ENCODE measurements around the gene FMNL2.

FMNL2 gene

GRCh38 chr2:152304836-152305235 lies 30.1 kb upstream of the FMNL2 start:
- H3K36me3 ChIP-seq (ENCODE audit: control insufficient read depth in 2 of 2, insufficient read depth in 1 of 2, low read length in 2 of 2) = no peaks in the 10 kb centered on the region
- CTCF ChIA-PET = interaction anchor here (1.6 kb wide), 1 partner anchor 9 kb away, joined by 5 read pairs; no protein-coding TSS in a partner anchor
- H3K4me3 ChIP-seq (ENCODE audit: low read depth, low read length) = no peak overlapping the region
- no peaks in the 10 kb centered on the region for H3K9me3 ChIP-seq (ENCODE audit: control insufficient read depth, insufficient read depth, low read depth, low read length)
- TF ChIP-seq ZNF404 (tag by site-specific recombination; IDR thresholded peaks at IDR 0.05) = no peak
- no peak for TF ChIP-seq SALL2 (tag by site-specific recombination; IDR thresholded peaks at IDR 0.05; ENCODE audit: borderline replicate concordance)
- no peak for TF ChIP-seq ZNF629 (tag by site-specific recombination; IDR thresholded peaks at IDR 0.05)
- TF ChIP-seq PBX3 (CRISPR knock-in tag; IDR thresholded peaks at IDR 0.05) = no peak
- POLR2A ChIA-PET = interaction anchor here (0.7 kb wide), 1 partner anchor 11 kb away, joined by 6 read pairs; no protein-coding TSS in a partner anchor
- no peaks in the 10 kb centered on the region for H3K4me1 ChIP-seq (ENCODE audit: control insufficient read depth, insufficient read depth, low read length)
- no peak overlapping the region for H3K27ac ChIP-seq (ENCODE audit: extremely low read depth, low read depth, low read length)

GRCh38 chr2:152307863-152308262 lies 27.1 kb upstream of the FMNL2 start:
- CTCF ChIA-PET = interaction anchor here (0.6 to 0.8 kb wide), 2 partner anchors 14 to 44 kb away, joined by 3 read pairs; no protein-coding TSS in a partner anchor

GRCh38 chr2:152309352-152310214 lies 25.4 kb upstream of the FMNL2 start:
- Histone ChIP-seq H3K36me3 (ENCODE audit: control insufficient read depth in 2 of 2, insufficient read depth in 1 of 2, low read length in 2 of 2) (no peaks in the 10 kb centered on the region; a peak in 1 of 3 replicates), H3K4me1 (ENCODE audit: control insufficient read depth, insufficient read depth, low read length) (no peaks in the 10 kb centered on the region), H3K9me3 (ENCODE audit: control insufficient read depth, insufficient read depth, low read depth, low read length) (no peaks in the 10 kb centered on the region), H3K27ac (ENCODE audit: extremely low read depth, low read depth, low read length) (no peak overlapping the region), H3K4me3 (ENCODE audit: low read depth, low read length) (no peak overlapping the region)
- ChIA-PET POLR2A (no interaction called here), CTCF (no interaction called here)
- TF ChIP-seq TRIM28 (IDR thresholded peaks at IDR 0.05; ENCODE audit: borderline replicate concordance, low read length) = no peak
- TF ChIP-seq ZNF366 (tag by site-specific recombination; conservative IDR thresholded peaks at IDR 0.05) = no peak
- no peak for TF ChIP-seq KLF1 (tag by site-specific recombination; IDR thresholded peaks at IDR 0.05)
- no peak for TF ChIP-seq ELK4 (IDR thresholded peaks at IDR 0.05; ENCODE audit: borderline replicate concordance, low read depth, low read length)
- TF ChIP-seq ZNF621 (tag by site-specific recombination; IDR thresholded peaks at IDR 0.05) = no peak
- TF ChIP-seq ZNF2 (tag by site-specific recombination; IDR thresholded peaks at IDR 0.05) = no peak
- TF ChIP-seq SP7 (tag by site-specific recombination; IDR thresholded peaks at IDR 0.05) = no peak
- no peak for TF ChIP-seq ZNF132 (tag by site-specific recombination; IDR thresholded peaks at IDR 0.05; ENCODE audit: borderline replicate concordance)
- TF ChIP-seq ZNF354C (tag by site-specific recombination; IDR thresholded peaks at IDR 0.05; ENCODE audit: borderline replicate concordance, low read depth) = no peak
- TF ChIP-seq ZNF571 (tag by site-specific recombination; IDR thresholded peaks at IDR 0.05) = no peak
- no peak for TF ChIP-seq ZNF521 (tag by site-specific recombination; IDR thresholded peaks at IDR 0.05)
- TF ChIP-seq ZNF510 (tag by site-specific recombination; IDR thresholded peaks at IDR 0.05; ENCODE audit: insufficient replicate concordance) = no peak
- TF ChIP-seq ZNF791 (tag by site-specific recombination; IDR thresholded peaks at IDR 0.05) = no peak
- TF ChIP-seq ZNF391 (tag by site-specific recombination; IDR thresholded peaks at IDR 0.05; ENCODE audit: borderline replicate concordance, low read depth) = no peak
- TF ChIP-seq ZNF843 (tag by site-specific recombination; IDR thresholded peaks at IDR 0.05) = no peak
- no peak for TF ChIP-seq ZNF677 (tag by site-specific recombination; IDR thresholded peaks at IDR 0.05)
- TF ChIP-seq ZNF157 (tag by site-specific recombination; IDR thresholded peaks at IDR 0.05) = no peak
- TF ChIP-seq ZBTB26 (tag by site-specific recombination; optimal IDR thresholded peaks at IDR 0.05) = no peak
- TF ChIP-seq BCL6B (tag by site-specific recombination; IDR thresholded peaks at IDR 0.05) = no peak
- TF ChIP-seq ZIC2 (tag by site-specific recombination; IDR thresholded peaks at IDR 0.05) = no peak

More at GRCh38 chr2:152307863-152308262, 27.1 kb upstream of the FMNL2 start:
- POLR2A ChIA-PET = interaction anchor here (1.0 kb wide), 1 partner anchor 27 kb away, joined by 3 read pairs; the partner anchor contains the start of gene FMNL2
- Histone ChIP-seq H3K4me3 (ENCODE audit: low read depth, low read length) (no peak overlapping the region), H3K27ac (ENCODE audit: extremely low read depth, low read depth, low read length) (no peak overlapping the region), H3K4me1 (ENCODE audit: control insufficient read depth, insufficient read depth, low read length) (no peaks in the 10 kb centered on the region), H3K36me3 (ENCODE audit: control insufficient read depth in 2 of 2, insufficient read depth in 1 of 2, low read length in 2 of 2) (no peaks in the 10 kb centered on the region), H3K9me3 (ENCODE audit: control insufficient read depth, insufficient read depth, low read depth, low read length) (no peaks in the 10 kb centered on the region)
- TF ChIP-seq HOXC10 (CRISPR knock-in tag; IDR thresholded peaks at IDR 0.05) (no peak), ZBTB20 (tag by site-specific recombination; IDR thresholded peaks at IDR 0.05) (peak; percentile 47; the same call in 1 of the 2 replicates)

Measured in HEK293 (cell line).